ENCODE results near the gene FARS2. TPM values are rescaled to one million over a fixed set of nuclear protein-coding genes. Genes with fewer than 3 reads are reported as not detected.

The FARS2 gene
- total RNA-seq, 1 experiment from 2014 or later, result 20.0 TPM

GRCh38 chr6:5506149-5506548 is 244.8 kb downstream of the FARS2 start:
- no peak for DNase-seq (ENCODE audit: low spot score)

GRCh38 chr6:5506597-5506996 is 245.3 kb downstream of the FARS2 start:
- no peak for DNase-seq (ENCODE audit: low spot score)

- DNase-seq (ENCODE audit: low spot score), result no peak
These were observed 245.9 kb downstream of the FARS2 start for GRCh38 chr6:5507131-5507681.

- no peak for DNase-seq (ENCODE audit: low spot score)
These were observed 247.8 kb downstream of the FARS2 start for GRCh38 chr6:5509106-5509505.

- DNase-seq (ENCODE audit: low spot score), result no peak
These were observed 249.2 kb downstream of the FARS2 start for GRCh38 chr6:5510331-5511133.

GRCh38 chr6:5511954-5512353 is 250.6 kb downstream of the FARS2 start:
- DNase-seq (ENCODE audit: low spot score), result no peak

GRCh38 chr6:5512422-5512821 is 251.1 kb downstream of the FARS2 start:
- no peak for DNase-seq (ENCODE audit: low spot score)

- no peak for DNase-seq (ENCODE audit: low spot score)
These were observed 252.1 kb downstream of the FARS2 start for GRCh38 chr6:5513408-5513807.

- no peak for DNase-seq (ENCODE audit: low spot score)
These were observed 253.0 kb downstream of the FARS2 start for GRCh38 chr6:5514353-5514752.

- DNase-seq (ENCODE audit: low spot score), result no peak
These were observed 253.9 kb downstream of the FARS2 start for GRCh38 chr6:5515200-5515599.

- no peak for DNase-seq (ENCODE audit: low spot score)
These were observed 254.7 kb downstream of the FARS2 start for GRCh38 chr6:5516036-5516435.

GRCh38 chr6:5517796-5518195 is 256.5 kb downstream of the FARS2 start:
- no peak for DNase-seq (ENCODE audit: low spot score)

GRCh38 chr6:5518936-5519491 is 257.7 kb downstream of the FARS2 start:
- DNase-seq (ENCODE audit: low spot score), result no peak

GRCh38 chr6:5520796-5521195 is 259.5 kb downstream of the FARS2 start:
- DNase-seq (ENCODE audit: low spot score), result no peak

GRCh38 chr6:5521322-5521721 is 260.0 kb downstream of the FARS2 start:
- DNase-seq (ENCODE audit: low spot score), result no peak

- no peak for DNase-seq (ENCODE audit: low spot score)
These were observed 260.8 kb downstream of the FARS2 start for GRCh38 chr6:5522147-5522546.

- no peak for DNase-seq (ENCODE audit: low spot score)
These were observed 262.8 kb downstream of the FARS2 start for GRCh38 chr6:5524110-5524509.

GRCh38 chr6:5525209-5525608 is 263.9 kb downstream of the FARS2 start:
- DNase-seq (ENCODE audit: low spot score), result no peak

- no peak for DNase-seq (ENCODE audit: low spot score)
These were observed 267.7 kb downstream of the FARS2 start for GRCh38 chr6:5529015-5529414.

- DNase-seq (ENCODE audit: low spot score), result no peak
These were observed 268.4 kb downstream of the FARS2 start for GRCh38 chr6:5529733-5530132.

- no peak for DNase-seq (ENCODE audit: low spot score)
These were observed 269.8 kb downstream of the FARS2 start for GRCh38 chr6:5531161-5531560.

GRCh38 chr6:5531853-5532375 is 270.6 kb downstream of the FARS2 start:
- no peak for DNase-seq (ENCODE audit: low spot score)

GRCh38 chr6:5532941-5533340 is 271.6 kb downstream of the FARS2 start:
- no peak for DNase-seq (ENCODE audit: low spot score)

Measured in HT-29 (cell line).